ENCODE data around the gene CDH4.

CDH4 gene

DNA sequence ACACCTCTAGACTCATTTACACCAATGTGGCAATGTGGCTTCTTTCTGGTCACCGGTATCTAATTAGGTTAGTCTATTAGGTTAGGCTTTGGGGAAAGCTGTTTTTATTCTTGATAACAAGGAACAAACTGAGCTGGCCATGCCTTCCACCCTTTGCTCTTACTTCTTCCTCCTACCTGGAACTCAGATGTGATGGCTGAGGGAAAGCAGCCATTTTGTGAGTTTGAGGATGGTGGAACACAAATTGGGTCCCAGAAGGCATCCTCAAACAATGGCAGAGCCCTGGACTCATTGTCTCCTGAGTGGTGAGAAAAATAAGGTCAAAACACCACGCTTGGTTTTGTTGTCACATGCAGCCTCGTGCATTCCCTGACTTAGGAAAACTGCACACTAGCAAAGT lies 7.7 kb downstream of the CDH4 start:
- H3K4me3 ChIP-seq (replicated peaks; ENCODE audit: low read depth, low read length), result no peak overlapping the region
- no peak for DNase-seq (ENCODE audit: low read depth)
- TF ChIP-seq, protein P1, sequence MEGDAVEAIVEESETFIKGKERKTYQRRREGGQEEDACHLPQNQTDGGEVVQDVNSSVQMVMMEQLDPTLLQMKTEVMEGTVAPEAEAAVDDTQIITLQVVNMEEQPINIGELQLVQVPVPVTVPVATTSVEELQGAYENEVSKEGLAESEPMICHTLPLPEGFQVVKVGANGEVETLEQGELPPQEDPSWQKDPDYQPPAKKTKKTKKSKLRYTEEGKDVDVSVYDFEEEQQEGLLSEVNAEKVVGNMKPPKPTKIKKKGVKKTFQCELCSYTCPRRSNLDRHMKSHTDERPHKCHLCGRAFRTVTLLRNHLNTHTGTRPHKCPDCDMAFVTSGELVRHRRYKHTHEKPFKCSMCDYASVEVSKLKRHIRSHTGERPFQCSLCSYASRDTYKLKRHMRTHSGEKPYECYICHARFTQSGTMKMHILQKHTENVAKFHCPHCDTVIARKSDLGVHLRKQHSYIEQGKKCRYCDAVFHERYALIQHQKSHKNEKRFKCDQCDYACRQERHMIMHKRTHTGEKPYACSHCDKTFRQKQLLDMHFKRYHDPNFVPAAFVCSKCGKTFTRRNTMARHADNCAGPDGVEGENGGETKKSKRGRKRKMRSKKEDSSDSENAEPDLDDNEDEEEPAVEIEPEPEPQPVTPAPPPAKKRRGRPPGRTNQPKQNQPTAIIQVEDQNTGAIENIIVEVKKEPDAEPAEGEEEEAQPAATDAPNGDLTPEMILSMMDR (IDR thresholded peaks at IDR 0.05; ENCODE audit: low read length, missing control alignments), result no peak

DNA sequence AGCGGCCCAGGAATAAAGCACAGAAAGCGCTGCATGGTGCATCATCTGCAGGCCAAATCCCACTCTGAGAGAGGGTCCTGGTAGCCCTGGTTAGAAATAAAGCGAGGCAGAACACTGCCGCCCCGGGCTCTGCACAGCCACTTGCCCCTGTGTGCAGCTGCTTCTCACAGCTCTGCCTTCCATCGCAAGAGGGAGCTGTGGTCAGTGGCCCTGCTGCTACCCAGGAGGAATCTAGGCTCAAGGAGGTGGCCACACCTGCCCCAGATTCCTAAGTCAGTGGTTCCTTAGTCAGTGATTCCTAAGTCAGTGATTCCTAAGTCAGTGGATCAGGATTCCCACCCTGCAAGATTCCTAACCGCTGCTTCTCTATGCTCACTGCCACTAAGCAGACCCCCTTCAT lies 8.8 kb downstream of the CDH4 start:
- H3K4me3 ChIP-seq (replicated peaks; ENCODE audit: low read depth, low read length), result no peak overlapping the region
- DNase-seq (ENCODE audit: low read depth), result no peak
- TF ChIP-seq, protein P1 (IDR thresholded peaks at IDR 0.05; ENCODE audit: low read length, missing control alignments), result no peak

DNA sequence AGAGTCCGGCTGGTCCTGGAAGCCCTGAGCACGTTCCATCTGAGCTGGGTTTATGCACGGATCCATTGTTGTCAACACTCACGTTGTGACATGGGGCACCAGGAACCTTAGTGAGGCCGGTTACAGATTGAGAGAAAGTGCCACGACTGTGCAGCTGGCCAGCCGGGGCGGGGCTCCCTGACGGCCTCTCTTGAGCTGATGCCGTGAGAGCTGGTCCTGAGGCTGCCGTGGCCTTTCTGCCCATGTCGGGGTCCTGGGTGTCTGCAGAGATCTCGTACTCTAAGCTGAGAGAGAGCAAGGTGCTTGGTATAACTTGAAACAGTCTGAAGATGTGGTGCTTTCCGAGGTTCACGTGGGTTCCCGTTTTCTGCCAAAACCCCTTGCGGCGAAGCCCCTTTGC lies 10.0 kb downstream of the CDH4 start:
- no peak overlapping the region for H3K4me3 ChIP-seq (replicated peaks; ENCODE audit: low read depth, low read length)
- DNase-seq (ENCODE audit: low read depth), result no peak
- TF ChIP-seq, protein P1 (IDR thresholded peaks at IDR 0.05; ENCODE audit: low read length, missing control alignments), result no peak

DNA sequence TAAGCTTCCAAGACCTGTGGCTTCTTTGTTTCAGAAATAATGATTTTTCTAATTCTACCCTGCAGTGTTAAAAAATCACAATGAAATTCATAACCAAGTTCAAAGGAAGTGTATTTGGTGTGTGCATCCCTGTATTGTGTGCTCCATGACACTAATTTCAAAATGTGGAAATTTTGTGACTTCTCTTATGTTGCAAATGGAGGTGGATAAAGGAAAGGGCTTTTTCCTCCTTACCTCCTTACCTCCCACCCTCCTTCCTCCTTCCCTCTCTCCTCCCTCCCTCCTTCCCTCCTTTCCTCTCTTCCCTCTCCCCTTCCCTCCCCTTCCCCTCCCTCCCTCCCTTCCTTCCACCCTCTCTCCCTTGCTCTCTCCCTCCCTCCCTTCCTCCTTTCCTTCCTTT lies 10.5 kb downstream of the CDH4 start:
- H3K4me3 ChIP-seq (replicated peaks; ENCODE audit: low read depth, low read length), result no peak overlapping the region
- DNase-seq (ENCODE audit: low read depth), result no peak
- TF ChIP-seq, protein P1 (IDR thresholded peaks at IDR 0.05; ENCODE audit: low read length, missing control alignments), result no peak

DNA sequence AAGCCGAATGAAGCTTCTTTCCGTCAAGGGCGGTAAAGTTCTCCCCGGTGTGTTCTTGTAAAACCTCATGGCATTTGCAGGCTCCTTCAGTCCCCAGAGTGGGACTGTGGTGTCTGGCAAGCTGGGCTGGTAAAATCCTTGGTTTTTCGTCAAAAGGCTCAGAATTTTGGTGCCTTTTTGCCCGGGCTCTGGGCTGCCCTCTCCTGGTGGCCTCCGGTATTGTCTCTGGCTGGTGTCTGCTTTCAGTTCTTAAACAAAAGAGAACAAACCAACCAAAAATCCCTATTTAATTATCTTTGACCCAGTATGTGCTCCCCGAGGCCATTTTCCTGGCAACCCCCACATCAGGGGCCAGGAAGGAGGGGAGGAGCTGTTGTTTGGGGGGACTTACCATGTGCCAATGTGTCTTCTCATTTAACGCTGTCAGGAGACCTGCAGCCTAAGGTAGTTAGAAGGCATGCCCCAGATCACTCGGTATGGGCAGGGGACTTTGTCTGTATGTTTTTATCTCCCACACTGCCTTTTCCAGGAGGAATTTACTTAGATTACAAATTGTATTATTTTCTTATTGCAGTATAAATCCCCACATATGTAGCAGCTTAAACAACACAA lies 11.1 kb downstream of the CDH4 start:
- H3K4me3 ChIP-seq (replicated peaks; ENCODE audit: low read depth, low read length), result no peak overlapping the region
- peak; percentile 33 for DNase-seq (ENCODE audit: low read depth)
- TF ChIP-seq, protein P1 (IDR thresholded peaks at IDR 0.05; ENCODE audit: low read length, missing control alignments), result peak; percentile 94

DNA sequence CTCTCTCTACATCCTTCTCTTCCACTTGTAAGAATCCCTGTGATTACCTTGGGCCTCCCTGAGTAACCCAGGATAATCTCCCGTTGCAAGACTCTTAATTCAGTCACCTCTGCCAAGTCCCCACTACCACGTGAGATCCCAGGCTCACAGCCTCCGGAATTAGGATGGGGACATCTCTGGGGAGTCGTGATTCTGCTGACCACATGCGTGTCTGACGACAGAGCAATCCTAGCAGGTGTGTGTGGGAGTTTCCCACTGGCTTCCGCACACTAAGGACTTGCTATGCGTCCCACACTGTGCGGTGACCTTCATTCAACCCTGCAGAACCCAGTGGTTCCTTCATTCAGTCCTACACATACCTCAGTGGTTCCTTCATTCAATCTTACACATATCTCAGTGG lies 11.9 kb downstream of the CDH4 start:
- TF ChIP-seq, protein P1 (IDR thresholded peaks at IDR 0.05; ENCODE audit: low read length, missing control alignments), result no peak
- no peak overlapping the region for H3K4me3 ChIP-seq (replicated peaks; ENCODE audit: low read depth, low read length)
- DNase-seq (ENCODE audit: low read depth), result no peak

DNA sequence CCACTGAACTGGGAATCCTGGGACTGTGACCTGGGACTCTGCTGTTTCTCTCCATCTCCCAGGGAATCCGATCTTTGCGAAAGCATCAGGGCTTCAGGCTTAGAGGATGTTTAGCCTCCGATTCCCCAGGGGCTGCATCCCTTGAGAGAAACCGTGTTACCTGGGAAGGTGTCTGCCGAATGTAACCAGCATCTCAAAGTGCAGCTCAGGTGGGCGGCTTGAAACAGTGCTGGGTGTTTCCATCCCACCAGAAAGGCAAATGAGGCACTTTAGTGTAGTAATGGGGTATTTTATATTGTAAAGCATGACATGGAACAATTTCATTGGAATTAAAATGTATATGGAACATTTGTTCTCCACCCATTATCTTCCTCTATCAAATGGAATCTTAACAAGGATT lies 15.2 kb downstream of the CDH4 start:
- TF ChIP-seq, protein P1 (IDR thresholded peaks at IDR 0.05; ENCODE audit: low read length, missing control alignments), result no peak
- DNase-seq (ENCODE audit: low read depth), result no peak
- H3K4me3 ChIP-seq (replicated peaks; ENCODE audit: low read depth, low read length), result no peak overlapping the region
